CD4-positive, alpha-beta T cell treated with Interleukin-4 for 1 hour (primary cell): ENCODE measurements around the gene AFG1L.

Source experiments
- DNase-seq, 2 donors: peaks; one replicate each; pipeline ENCODE4 v3.0.0-alpha.2; 2020 to 2022

Gene AFG1L

DNA sequence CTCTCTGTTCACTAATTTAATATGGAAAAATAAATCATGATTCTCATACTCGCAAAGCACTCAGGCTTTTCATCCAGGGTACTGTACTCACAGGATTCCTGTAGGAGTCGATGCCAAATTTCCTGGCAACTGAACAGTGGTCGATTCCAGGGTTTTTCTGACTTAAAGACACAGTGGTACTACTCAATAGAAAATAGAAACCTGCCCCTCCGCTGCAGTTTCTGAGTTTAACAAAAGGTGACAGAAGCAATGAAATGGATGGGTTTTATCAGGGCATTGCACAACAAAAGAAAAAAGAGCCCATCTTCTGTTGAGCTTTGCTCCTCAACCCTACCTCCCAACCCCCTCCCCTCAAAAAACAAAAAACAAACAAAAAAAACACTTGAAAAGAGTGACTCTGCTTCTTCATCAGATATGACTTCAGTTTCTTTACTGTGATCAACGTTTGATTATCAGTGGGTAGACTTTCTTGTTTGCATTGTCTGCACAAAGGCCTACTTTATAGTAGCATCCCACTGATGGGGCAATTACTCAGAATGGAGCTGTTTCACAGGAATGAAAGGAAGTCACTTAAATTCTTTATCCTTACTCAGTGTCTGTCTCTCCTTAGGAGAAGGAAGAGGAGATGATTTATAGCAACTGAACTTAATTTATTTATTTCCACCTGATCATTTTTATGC lies 169.7 kb downstream of the AFG1L start:
- DNase-seq = no peak

GRCh38 chr6:108465098-108465495 lies 170.2 kb downstream of the AFG1L start:
- DNase-seq = no peak

DNA sequence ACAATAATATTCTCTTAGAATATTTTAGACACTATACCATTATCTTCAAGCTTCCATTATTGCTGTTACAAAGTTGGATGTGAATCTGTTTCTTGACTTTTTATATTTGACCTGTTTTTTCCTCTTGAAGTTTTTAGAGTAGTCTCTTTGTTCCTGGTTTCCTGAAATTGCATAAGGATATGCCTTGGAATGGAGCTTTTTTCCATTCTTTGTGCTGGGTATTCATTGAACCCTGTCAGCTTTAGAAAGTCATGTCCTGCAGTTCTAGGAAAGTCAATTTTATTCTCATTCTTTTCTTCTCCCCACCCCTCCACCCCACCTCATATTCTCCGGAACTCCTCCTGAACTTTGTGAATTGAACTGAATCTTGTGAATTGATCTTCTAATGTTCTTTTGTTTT lies 173.5 kb downstream of the AFG1L start:
- DNase-seq = no peak

DNA sequence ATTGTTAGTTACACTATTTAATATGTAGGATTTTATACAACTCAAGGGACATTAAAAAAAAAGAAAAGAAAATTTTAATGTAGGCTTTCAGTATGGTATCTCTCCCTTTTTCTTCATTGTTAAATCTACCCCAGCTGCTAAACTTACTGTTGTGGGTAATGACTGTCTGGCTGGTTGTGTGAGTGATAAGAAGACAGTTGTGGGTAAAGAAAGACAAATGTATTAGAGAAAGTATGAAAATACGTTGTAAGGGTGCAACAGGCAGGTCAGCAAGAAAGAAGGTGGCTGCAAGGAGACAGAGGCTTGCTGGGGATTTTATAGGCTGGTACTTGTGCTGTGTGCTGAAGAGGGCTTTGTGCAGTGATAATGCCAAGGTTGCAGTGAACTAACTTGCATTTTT lies 174.5 kb downstream of the AFG1L start:
- no peak for DNase-seq

- DNase-seq = no peak
Observed at GRCh38 chr6:108473197-108473596, 178.3 kb downstream of the AFG1L start.

GRCh38 chr6:108476376-108476775 lies 181.5 kb downstream of the AFG1L start:
- no peak for DNase-seq

DNA sequence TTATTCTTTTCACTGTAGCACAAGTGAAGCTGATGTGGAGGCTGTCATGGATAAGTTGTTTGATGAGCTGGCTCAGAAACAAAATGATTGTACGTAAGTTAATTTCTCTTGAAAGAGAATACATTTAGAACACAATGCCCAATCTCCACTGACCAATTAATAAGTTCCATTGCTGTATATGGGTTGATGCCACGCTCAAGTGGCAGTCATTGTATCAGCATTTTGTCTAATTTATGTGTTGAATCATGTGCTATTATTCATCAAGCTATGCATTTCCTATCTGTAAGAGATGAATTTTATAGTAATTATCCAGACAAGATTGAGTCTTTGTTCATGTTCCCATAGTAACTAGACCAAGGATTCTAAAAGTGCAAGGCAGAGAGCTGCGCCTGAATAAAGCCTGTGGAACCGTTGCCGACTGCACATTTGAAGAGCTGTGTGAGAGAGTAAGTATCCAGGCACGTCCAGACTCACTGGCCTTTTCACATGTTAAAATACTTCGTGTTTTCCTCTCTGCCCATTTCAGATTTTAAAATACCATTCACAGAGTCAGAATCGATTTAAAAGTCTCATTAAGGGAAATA lies 182.1 kb downstream of the AFG1L start:
- no peak for DNase-seq

DNA sequence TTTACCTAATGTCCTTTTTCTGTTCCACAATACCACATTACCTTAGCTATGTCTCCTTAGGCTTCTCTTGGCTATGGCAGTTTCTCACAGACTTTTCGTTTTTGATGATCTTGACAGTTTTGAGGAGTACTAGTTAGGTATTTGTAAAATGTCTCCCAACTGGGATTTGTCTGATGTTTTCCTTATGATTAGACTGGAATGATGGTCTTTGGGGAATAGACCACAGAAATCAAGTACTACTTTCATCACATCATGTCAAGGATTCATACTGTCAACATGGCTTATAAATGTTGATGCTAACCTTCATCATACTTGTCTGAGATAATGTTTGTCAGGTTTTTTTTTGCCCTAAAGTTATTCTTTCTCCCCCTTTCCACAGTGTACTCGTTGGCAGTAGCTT lies 187.7 kb downstream of the AFG1L start:
- DNase-seq = no peak

DNA sequence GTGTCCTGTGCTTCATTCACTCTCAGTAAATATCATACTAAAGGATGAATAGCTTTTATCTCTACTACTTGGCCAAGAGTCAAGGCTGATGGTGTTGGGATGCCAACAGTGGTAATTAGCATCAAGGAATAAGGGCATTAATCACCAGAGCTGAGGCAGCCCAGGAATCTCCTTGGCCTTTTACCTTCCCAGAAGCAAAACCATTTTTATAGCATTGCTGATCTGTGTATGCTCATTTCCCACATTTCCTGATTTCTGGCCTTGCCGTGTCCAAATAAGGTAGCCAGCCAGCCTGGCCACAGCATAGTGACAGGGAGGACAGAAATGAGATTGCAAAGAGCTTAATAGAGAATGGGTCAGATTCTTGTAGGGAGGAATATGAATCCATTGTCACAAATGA lies 189.2 kb downstream of the AFG1L start:
- no peak for DNase-seq

GRCh38 chr6:108489699-108490098 lies 194.8 kb downstream of the AFG1L start:
- no peak for DNase-seq

DNA sequence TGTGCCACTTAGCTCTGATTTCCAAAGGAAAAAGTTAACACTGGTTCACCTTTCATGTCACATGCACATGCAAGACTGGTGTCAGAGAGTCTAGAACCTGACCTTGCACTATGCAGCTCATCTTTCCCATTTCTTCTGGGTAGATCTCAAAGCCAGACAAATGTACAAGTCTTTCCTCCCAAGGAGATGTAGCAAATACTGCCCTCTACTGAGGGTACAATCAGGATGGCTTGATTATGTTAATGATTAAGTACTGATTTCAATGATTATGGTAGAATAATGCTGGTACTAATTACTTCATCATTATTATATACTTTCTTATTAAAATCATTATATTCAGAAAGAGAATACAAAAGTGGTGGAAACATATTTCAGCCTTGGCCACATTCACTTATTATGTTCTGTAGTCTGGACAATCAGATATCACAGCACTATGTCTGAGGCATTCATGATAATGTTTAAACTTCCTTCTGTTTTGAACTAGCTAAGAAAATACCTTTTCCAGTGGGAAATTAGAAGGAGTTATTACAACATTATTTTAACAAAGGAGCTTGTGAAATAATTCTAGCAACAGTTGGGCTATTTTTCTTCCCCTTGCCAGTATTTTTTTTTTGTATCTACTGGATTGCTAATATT lies 197.4 kb downstream of the AFG1L start:
- peak in 1 of 2 donors; percentile 39 for DNase-seq

DNA sequence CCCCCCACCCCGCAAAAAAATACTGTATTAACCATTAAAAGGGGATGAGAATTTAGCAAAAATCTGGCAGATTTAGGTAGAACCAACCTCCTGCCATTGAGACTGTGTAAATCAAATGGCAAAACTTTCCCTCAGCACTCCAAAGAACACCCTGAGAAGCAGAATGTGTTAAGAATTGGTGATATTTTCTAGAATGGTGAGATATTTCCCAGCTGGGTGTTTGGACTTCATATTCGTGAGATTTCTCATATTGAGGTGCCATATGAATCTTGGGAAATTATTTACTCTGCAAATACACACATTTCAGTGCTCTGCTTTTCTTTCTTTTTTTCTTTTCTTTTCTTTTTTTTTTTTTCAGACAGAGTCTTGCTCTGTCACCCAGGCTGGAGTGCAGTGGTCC lies 199.6 kb downstream of the AFG1L start:
- no peak for DNase-seq

- no peak for DNase-seq
Observed at GRCh38 chr6:108497883-108498282, 203.0 kb downstream of the AFG1L start.

- DNase-seq = no peak
Observed at GRCh38 chr6:108501559-108501958, 206.7 kb downstream of the AFG1L start.

DNA sequence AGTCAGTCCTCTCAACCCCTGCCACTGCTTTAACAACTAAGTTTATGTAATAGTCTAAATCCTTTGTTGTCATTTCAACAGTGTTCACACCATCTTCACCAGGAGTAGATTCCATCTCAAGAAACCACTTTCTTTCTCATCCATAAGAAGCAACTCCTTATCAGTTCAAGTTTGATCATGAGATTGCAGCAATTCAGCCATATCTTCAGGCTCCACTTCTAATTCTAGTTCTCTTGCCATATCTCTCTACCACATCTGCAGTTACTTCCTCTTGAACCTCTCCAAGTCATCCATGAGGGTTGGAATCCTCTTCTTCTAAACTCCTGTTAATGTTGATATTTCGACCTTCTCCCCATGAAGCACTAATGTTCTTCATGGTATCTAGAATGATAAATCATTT lies 208.0 kb downstream of the AFG1L start:
- no peak for DNase-seq

- DNase-seq = no peak
Observed at GRCh38 chr6:108507316-108507715, 212.5 kb downstream of the AFG1L start.

DNA sequence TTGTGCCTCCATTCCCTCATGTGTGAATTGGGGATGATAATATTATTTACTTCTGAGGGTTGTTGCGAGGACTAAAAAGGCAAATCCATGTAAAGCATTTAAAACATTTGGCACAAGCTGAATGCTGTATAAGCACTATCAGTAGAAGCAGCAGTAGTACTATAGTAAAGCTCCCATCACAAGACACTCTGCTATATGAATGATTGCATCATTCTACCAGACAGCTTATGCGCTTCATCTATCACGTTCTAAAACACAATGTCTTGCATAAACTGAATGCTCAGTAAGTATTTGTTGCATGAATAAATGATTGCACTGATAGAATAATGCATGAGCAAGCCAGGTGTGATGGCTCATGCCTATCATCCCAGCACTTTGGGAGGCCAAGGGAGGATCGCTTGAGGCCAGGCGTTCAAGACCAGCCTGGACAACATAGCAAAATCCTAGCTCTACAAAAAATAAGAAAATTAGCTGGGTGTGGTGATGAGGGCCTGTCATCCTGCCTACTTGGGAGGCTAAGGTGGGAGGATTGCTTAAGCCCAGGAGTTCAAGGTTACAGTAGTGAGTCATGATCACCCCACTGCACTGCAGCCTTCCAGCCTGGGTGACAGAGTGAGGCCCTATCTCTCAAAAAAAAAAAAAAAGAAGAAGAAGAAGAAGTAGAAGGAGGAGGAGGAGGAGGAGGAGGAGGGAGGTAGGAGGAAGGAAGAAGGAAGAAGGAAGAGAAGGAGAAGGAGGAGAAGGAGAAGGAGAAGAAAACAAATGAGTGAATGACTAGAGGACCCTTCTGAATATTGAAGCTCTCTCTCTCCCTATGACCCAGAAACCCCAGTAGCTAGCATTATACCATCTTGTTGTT lies 215.8 kb downstream of the AFG1L start:
- no peak for DNase-seq

GRCh38 chr6:108518714-108519576 lies 224.1 kb downstream of the AFG1L start:
- DNase-seq = peak in 1 of 2 donors; percentile 10

- no peak for DNase-seq
Observed at GRCh38 chr6:108521616-108522107, 226.8 kb downstream of the AFG1L start.

DNA sequence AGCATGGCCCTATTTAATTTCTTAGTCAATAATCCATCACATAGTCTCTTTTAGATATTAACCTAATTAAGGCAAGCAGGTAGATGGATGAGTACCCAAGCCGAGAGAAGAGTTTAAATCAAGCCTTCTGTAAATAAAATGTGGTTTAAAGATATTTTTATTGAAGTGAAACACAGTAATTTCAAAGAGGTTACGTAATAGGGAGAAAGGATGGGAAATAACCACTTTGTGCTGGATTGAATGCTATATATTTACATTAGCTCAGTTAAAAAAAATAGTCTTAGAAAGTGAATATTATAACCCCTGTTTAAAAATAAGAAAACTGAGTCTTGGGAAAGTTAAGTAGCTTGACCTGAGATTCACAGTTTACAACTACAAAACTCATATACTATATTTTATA lies 228.8 kb downstream of the AFG1L start:
- DNase-seq = no peak

- DNase-seq = no peak
Observed at GRCh38 chr6:108524528-108525248, 229.8 kb downstream of the AFG1L start.

DNA sequence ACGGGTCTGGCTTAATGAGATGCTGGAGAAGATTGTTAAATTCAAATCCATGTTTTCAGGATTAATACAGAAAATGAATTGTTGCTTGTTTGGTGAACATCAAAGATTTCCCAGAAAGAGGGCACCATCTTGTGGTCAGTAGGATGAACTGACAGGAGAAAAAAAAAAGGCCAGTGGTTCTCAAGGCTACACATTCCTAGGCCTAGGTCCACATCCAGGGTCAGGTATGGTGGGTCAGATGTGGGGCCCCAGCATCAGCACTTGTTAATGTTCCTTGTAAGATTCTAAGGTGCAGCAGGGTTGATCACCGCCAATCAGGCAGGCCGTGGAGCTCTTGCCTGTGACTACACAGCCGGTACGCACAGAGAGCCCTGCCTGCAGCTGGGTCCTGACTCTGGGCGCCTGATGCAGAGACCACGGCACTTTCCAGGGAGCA lies 231.9 kb downstream of the AFG1L start:
- peak in 1 of 2 donors; percentile 17 for DNase-seq
